Endothelial cell of hepatic sinusoid (primary cell): ENCODE measurements around the gene WNT2.

Experiments
- in situ Hi-C: cut with HindIII; loops from 2 replicates; pipeline ENCODE4 v1.10.0; 2017; ENCODE audit warnings: low sequenced_read_pairs

Gene WNT2

GRCh38 chr7:117322741-117323304 lies at the start of gene WNT2:
Gene WNT2, minus strand, starts transcription at chr7:117323058. Its CDS starts 69 bp downstream, at chr7:117322989.
- in situ Hi-C loops: loop anchor here (5.0 kb wide), 1 partner anchor 36 kb away; no protein-coding TSS in a partner anchor

- in situ Hi-C loops: no loop called here
These were observed 49.2 kb upstream of the WNT2 start for GRCh38 chr7:117372073-117372472.

- in situ Hi-C loops: no loop called here
These were observed 41.7 kb upstream of the WNT2 start for GRCh38 chr7:117364339-117365080.

- in situ Hi-C loops: no loop called here
These were observed 39.5 kb upstream of the WNT2 start for GRCh38 chr7:117362294-117362888.

GRCh38 chr7:117350027-117350426 lies 27.2 kb upstream of the WNT2 start:
- in situ Hi-C loops: no loop called here

- in situ Hi-C loops: no loop called here
These were observed 26.7 kb upstream of the WNT2 start for GRCh38 chr7:117349570-117349969.

- in situ Hi-C loops: no loop called here
These were observed 25.3 kb upstream of the WNT2 start for GRCh38 chr7:117347962-117348672.

- in situ Hi-C loops: no loop called here
These were observed 24.6 kb upstream of the WNT2 start for GRCh38 chr7:117347480-117347879.

GRCh38 chr7:117346161-117346560 lies 23.3 kb upstream of the WNT2 start:
- in situ Hi-C loops: no loop called here

GRCh38 chr7:117338020-117338419 lies 15.2 kb upstream of the WNT2 start:
- in situ Hi-C loops: no loop called here

- in situ Hi-C loops: no loop called here
These were observed 10.3 kb upstream of the WNT2 start for GRCh38 chr7:117333168-117333567.

GRCh38 chr7:117332031-117332430 lies 9.2 kb upstream of the WNT2 start:
- in situ Hi-C loops: no loop called here

- in situ Hi-C loops: no loop called here
These were observed 3.0 kb upstream of the WNT2 start for GRCh38 chr7:117325836-117326235.

GRCh38 chr7:117324960-117325359 lies 2.1 kb upstream of the WNT2 start:
- in situ Hi-C loops: loop anchor here (5.0 kb wide), 1 partner anchor 38 kb away; no protein-coding TSS in a partner anchor

- in situ Hi-C loops: loop anchor here (5.0 kb wide), 1 partner anchor 37 kb away; no protein-coding TSS in a partner anchor
These were observed 1.2 kb upstream of the WNT2 start for GRCh38 chr7:117323851-117324711.

GRCh38 chr7:117323305-117323850 lies 520 bp upstream of the WNT2 start:
- in situ Hi-C loops: loop anchor here (5.0 kb wide), 1 partner anchor 36 kb away; no protein-coding TSS in a partner anchor

GRCh38 chr7:117320523-117320922 lies 2.3 kb downstream of the WNT2 start:
- in situ Hi-C loops: loop anchor here (5.0 kb wide), 1 partner anchor 33 kb away; no protein-coding TSS in a partner anchor

- in situ Hi-C loops: no loop called here
These were observed 3.7 kb downstream of the WNT2 start for GRCh38 chr7:117319181-117319580.

- in situ Hi-C loops: no loop called here
These were observed 9.3 kb downstream of the WNT2 start for GRCh38 chr7:117313582-117313981.
